Ishikawa (cell line): ENCODE data around the gene CDPF1.

Experiments used
- CEBPB ChIP-seq: IDR thresholded peaks from 2 replicates; pipeline ENCODE4 v1.6.1; 2012
- CREB1 ChIP-seq: IDR thresholded peaks from 2 replicates; pipeline ENCODE4 v1.6.1; 2012; ENCODE audit warnings: low read depth
- EGR1 ChIP-seq: IDR thresholded peaks from 2 replicates; pipeline ENCODE4 v1.6.1; 2012
- EP300 ChIP-seq: IDR thresholded peaks from 2 replicates; pipeline ENCODE4 v1.6.1; 2012; ENCODE audit warnings: borderline replicate concordance
- FOXM1 ChIP-seq: IDR thresholded peaks from 2 replicates; pipeline ENCODE4 v1.6.1; 2012; ENCODE audit warnings: low read depth, borderline replicate concordance
- MAX ChIP-seq: IDR thresholded peaks from 2 replicates; pipeline ENCODE4 v1.6.1; 2012
- NFIC ChIP-seq: IDR thresholded peaks from 2 replicates; pipeline ENCODE4 v1.6.1; 2012
- RAD21 ChIP-seq: IDR thresholded peaks from 2 replicates; pipeline ENCODE4 v1.6.1; 2012; ENCODE audit warnings: low read depth
- REST ChIP-seq: IDR thresholded peaks from 2 replicates; pipeline ENCODE4 v1.6.1; 2012; ENCODE audit warnings: low read depth, mild to moderate bottlenecking
- TAF1 ChIP-seq: IDR thresholded peaks from 2 replicates; pipeline ENCODE4 v1.6.1; 2012; ENCODE audit warnings: low read depth, mild to moderate bottlenecking
- TCF12 ChIP-seq: IDR thresholded peaks from 2 replicates; pipeline ENCODE4 v1.6.1; 2012; ENCODE audit warnings: low read depth
- TEAD4 ChIP-seq: IDR thresholded peaks from 2 replicates; pipeline ENCODE4 v1.6.1; 2012
- USF1 ChIP-seq: IDR thresholded peaks from 2 replicates; pipeline ENCODE4 v1.6.1; 2012
- YY1 ChIP-seq: IDR thresholded peaks from 2 replicates; pipeline ENCODE4 v1.6.1; 2012; ENCODE audit warnings: low read depth
- ZBTB7A ChIP-seq: IDR thresholded peaks from 2 replicates; pipeline ENCODE4 v1.6.1; 2012; ENCODE audit warnings: low read depth

CDPF1 gene

GRCh38 chr22:46245511-46245910 lies 4.6 kb downstream of the CDPF1 start:
- TF ChIP-seq YY1: no peak
- TF ChIP-seq REST: no peak

- no peak for TF ChIP-seq YY1
- TF ChIP-seq MAX: no peak
- no peak for TF ChIP-seq RAD21
- no peak for TF ChIP-seq NFIC
- TF ChIP-seq ZBTB7A: no peak
- no peak for TF ChIP-seq CREB1
- TF ChIP-seq TEAD4: no peak
- no peak for TF ChIP-seq TCF12
- TF ChIP-seq EGR1: no peak
- TF ChIP-seq FOXM1: no peak
- no peak for TF ChIP-seq EP300
Observed at GRCh38 chr22:46244771-46245170, 5.3 kb downstream of the CDPF1 start.

GRCh38 chr22:46242076-46242475 lies 8.0 kb downstream of the CDPF1 start:
- no peak for TF ChIP-seq RAD21
- TF ChIP-seq MAX: no peak
- TF ChIP-seq FOXM1: no peak
- TF ChIP-seq CREB1: no peak
- TF ChIP-seq EP300: no peak
- TF ChIP-seq REST: no peak
- no peak for TF ChIP-seq USF1
- no peak for TF ChIP-seq TCF12
- no peak for TF ChIP-seq TEAD4
- no peak for TF ChIP-seq CEBPB
- no peak for TF ChIP-seq YY1
- TF ChIP-seq NFIC: no peak
- no peak for TF ChIP-seq EGR1
- no peak for TF ChIP-seq TAF1
- no peak for TF ChIP-seq ZBTB7A

- no peak for TF ChIP-seq TCF12
- TF ChIP-seq NFIC: no peak
- no peak for TF ChIP-seq EGR1
- TF ChIP-seq ZBTB7A: no peak
Observed at GRCh38 chr22:46241396-46242007, 8.6 kb downstream of the CDPF1 start.

GRCh38 chr22:46240907-46241306 lies 9.2 kb downstream of the CDPF1 start:
- TF ChIP-seq RAD21: no peak
- TF ChIP-seq TCF12: no peak
- TF ChIP-seq FOXM1: no peak
- TF ChIP-seq NFIC: no peak
- no peak for TF ChIP-seq MAX
- no peak for TF ChIP-seq CREB1
- TF ChIP-seq REST: no peak
- TF ChIP-seq USF1: no peak
- TF ChIP-seq TEAD4: no peak
- no peak for TF ChIP-seq ZBTB7A
- TF ChIP-seq TAF1: no peak
- TF ChIP-seq CEBPB: no peak
- TF ChIP-seq EP300: no peak
